HepG2 (cell line): Measurements from ENCODE around the gene PML. TPM values are rescaled to one million over a fixed set of nuclear protein-coding genes. Genes with fewer than 3 reads are reported as not detected.

Experiments
- ATAC-seq: fragments of 200-7000 bp; cut with Tn5 transposase; 3 replicates; pipeline ENCODE4 v1.9.1; 2020; ENCODE audit warnings: mild to moderate bottlenecking, moderate library complexity
- BruUV-seq: library from RNA; stranded (reverse); fragments of 400-500 nt; replicated peaks from 2 replicates; lab custom pipeline; 2021; lab: Mats Ljungman, UMichigan
- CTCF ChIA-PET: fragments of 300-600 bp; formaldehyde crosslinking; extraction: SDS; loops from one replicate; lab custom pipeline; 2021; ENCODE audit warnings: low total read pairs, inconsistent platforms, low intra/inter-chr PET ratio; lab: Yijun Ruan, JAX
- POLR2A ChIA-PET: fragments of 350-600 bp; sonication (Branson Sonifier 250); formaldehyde crosslinking; loops from one replicate; lab custom pipeline; 2020; ENCODE audit warnings: antibody characterized with exemption, inconsistent platforms; lab: Yijun Ruan, JAX
- DNase-seq: peaks from one replicate; pipeline ENCODE4 v3.0.0-alpha.2; 2015; ENCODE audit warnings: low spot score
- FAIRE-seq: peaks from 3 replicates; lab custom pipeline; 2011; peaks lifted over from hg19 to GRCh38; lab: Jason Lieb, UNC
- H2AFZ ChIP-seq: one replicate; pipeline ENCODE4 v1.6.1; 2011; ENCODE audit warnings: low read length, inconsistent platforms
- H3K27ac ChIP-seq: fragments of 300-600 bp; 3 replicates; pipeline ENCODE4 v1.8.0; 2011; ENCODE audit warnings: mixed run types, mild to moderate bottlenecking, mixed read lengths, low read length, inconsistent platforms; ENCODE audit not compliant: insufficient read depth; ENCODE audit errors: extremely low read length
- H3K27me3 ChIP-seq, 2 experiments: fragments of 200-600 bp in 1 of 2; 2 replicates in 1 of 2; 3 replicates in 1 of 2; pipeline versions ENCODE4 v1.6.0 to v1.8.0; 2011; ENCODE audit warnings: low read length in 2 of 2, mild to moderate bottlenecking in 2 of 2, moderate library complexity in 2 of 2, inconsistent platforms in 1 of 2; ENCODE audit not compliant: insufficient read depth in 2 of 2, control insufficient read depth in 1 of 2
- H3K36me3 ChIP-seq, 2 experiments: fragments of 200-600 bp in 1 of 2; replicated peaks in 1 of 2; 2 replicates in 1 of 2; 3 replicates in 1 of 2; pipeline versions ENCODE4 v1.5.1 to v1.8.0; 2011; ENCODE audit warnings: low read length in 2 of 2, inconsistent platforms in 1 of 2; ENCODE audit not compliant: insufficient read depth in 2 of 2, control insufficient read depth in 1 of 2
- H3K4me1 ChIP-seq: 2 replicates; pipeline ENCODE4 v1.5.1; 2012; ENCODE audit warnings: low read length, inconsistent platforms; ENCODE audit not compliant: insufficient read depth
- H3K4me2 ChIP-seq: 2 replicates; pipeline ENCODE4 v1.6.0; 2011; ENCODE audit warnings: low read depth, low read length, inconsistent platforms
- H3K4me3 ChIP-seq, 3 experiments: fragments of 200-600 bp in 1 of 3; sonication (generic), shearing (Covaris generic) in 1 of 3; replicated peaks in 1 of 3; 2 replicates each; pipeline ENCODE4 v1.5.1; 2011 to 2016; ENCODE audit warnings: low read length in 3 of 3, inconsistent platforms in 2 of 3, low read depth in 2 of 3, mild to moderate bottlenecking in 2 of 3, control low read depth in 1 of 3, mixed read lengths in 1 of 3; ENCODE audit not compliant: insufficient read depth in 1 of 3
- H3K79me2 ChIP-seq: one replicate; pipeline ENCODE4 v1.6.1; 2011; ENCODE audit warnings: low read length, inconsistent platforms; ENCODE audit not compliant: insufficient read depth
- H3K9ac ChIP-seq: 2 replicates; pipeline ENCODE4 v1.6.0; 2011; ENCODE audit warnings: mild to moderate bottlenecking, low read depth, low read length, inconsistent platforms; ENCODE audit not compliant: insufficient read depth
- H3K9me3 ChIP-seq: 2 replicates; pipeline ENCODE4 v1.5.1; 2012; ENCODE audit warnings: mild to moderate bottlenecking, low read length
- H4K20me1 ChIP-seq: 2 replicates; pipeline ENCODE4 v1.6.0; 2011; ENCODE audit warnings: inconsistent platforms, mild to moderate bottlenecking, low read length, moderate library complexity; ENCODE audit not compliant: insufficient read depth
- ASH2L ChIP-seq: fragments of 300-600, 200-600 bp; sonication (generic); IDR thresholded peaks from 2 replicates; pipeline ENCODE4 v1.7.0; 2017; ENCODE audit warnings: low read depth, mild to moderate bottlenecking, moderate library complexity, mixed read lengths, low read length; ENCODE audit not compliant: insufficient read length
- CEBPB ChIP-seq: IDR thresholded peaks from 2 replicates; pipeline ENCODE4 v1.6.1; 2011; ENCODE audit warnings: low read depth, low read length, improper control_type of control experiment, borderline replicate concordance
- ELF1 ChIP-seq: sonication (generic); formaldehyde crosslinking; IDR thresholded peaks from 2 replicates; pipeline ENCODE4 v1.4.0; 2020; ENCODE audit warnings: missing genetic modification reagents
- HMGXB3 ChIP-seq: sonication (generic); formaldehyde crosslinking; IDR thresholded peaks from 2 replicates; pipeline ENCODE4 v1.4.0; 2020; ENCODE audit warnings: missing genetic modification reagents, borderline replicate concordance
- HNF1B ChIP-seq: sonication (generic); formaldehyde crosslinking; IDR thresholded peaks from 2 replicates; pipeline ENCODE4 v1.5.1; 2020; ENCODE audit warnings: mild to moderate bottlenecking, moderate library complexity, missing genetic modification reagents
- SMAD1 ChIP-seq: sonication (generic); formaldehyde crosslinking; IDR thresholded peaks from 2 replicates; pipeline ENCODE4 v1.4.0; 2020; ENCODE audit warnings: missing genetic modification reagents, low read depth, mild to moderate bottlenecking, borderline replicate concordance
- TAF15 ChIP-seq: fragments of 200-400 bp; formaldehyde crosslinking; IDR thresholded peaks from one replicate; pipeline ENCODE4 v1.6.1; 2018; ENCODE audit warnings: mild to moderate bottlenecking, low read depth, low read length; ENCODE audit not compliant: poor library complexity, severe bottlenecking
- ZMYM4 ChIP-seq: sonication (generic); formaldehyde crosslinking; IDR thresholded peaks from 2 replicates; pipeline ENCODE4 v1.8.1; 2023; ENCODE audit warnings: mild to moderate bottlenecking, missing genetic modification reagents
- ZNF205 ChIP-seq: IDR thresholded peaks from 2 replicates; pipeline ENCODE4 v1.6.1; 2018; ENCODE audit warnings: missing biosample characterization, missing genetic modification reagents
- ZNF253 ChIP-seq: sonication (generic); formaldehyde crosslinking; IDR thresholded peaks from 2 replicates; pipeline ENCODE4 v1.8.0; 2022; ENCODE audit warnings: mild to moderate bottlenecking, missing genetic modification reagents, borderline replicate concordance
- ZNF333 ChIP-seq: sonication (generic); formaldehyde crosslinking; IDR thresholded peaks from 2 replicates; pipeline ENCODE4 v1.4.0; 2020; ENCODE audit warnings: mild to moderate bottlenecking, missing genetic modification reagents, borderline replicate concordance
- ZNF441 ChIP-seq: sonication (generic); formaldehyde crosslinking; IDR thresholded peaks from 2 replicates; pipeline ENCODE4 v1.7.0; 2021; ENCODE audit warnings: missing genetic modification reagents, borderline replicate concordance
- ZNF703 ChIP-seq: sonication (generic); formaldehyde crosslinking; IDR thresholded peaks from 2 replicates; pipeline ENCODE4 v1.5.1; 2020; ENCODE audit warnings: missing genetic modification reagents, mild to moderate bottlenecking, moderate library complexity, borderline replicate concordance
- ZNF704 ChIP-seq: sonication (generic); formaldehyde crosslinking; IDR thresholded peaks from 2 replicates; pipeline ENCODE4 v1.8.1; 2023; ENCODE audit warnings: mild to moderate bottlenecking, inconsistent platforms, moderate library complexity, missing genetic modification reagents, borderline replicate concordance
- ZNF737 ChIP-seq: sonication (generic); formaldehyde crosslinking; IDR thresholded peaks from 2 replicates; pipeline ENCODE4 v1.5.0; 2020; ENCODE audit warnings: missing genetic modification reagents, mild to moderate bottlenecking, borderline replicate concordance
- ZNF768 ChIP-seq: sonication (generic); formaldehyde crosslinking; IDR thresholded peaks from 2 replicates; pipeline ENCODE4 v1.4.0; 2020; ENCODE audit warnings: missing genetic modification reagents
- ZSCAN20 ChIP-seq: sonication (generic); formaldehyde crosslinking; IDR thresholded peaks from 2 replicates; pipeline ENCODE4 v1.4.0; 2020; ENCODE audit warnings: missing genetic modification reagents, mild to moderate bottlenecking, borderline replicate concordance
- WGBS: methylation state at CpG from one replicate; pipeline ENCODE4 v1.1.6; 2017; ENCODE audit warnings: low lambda C conversion rate; 5-methylcytosine and 5-hydroxymethylcytosine counted together
- in situ Hi-C: cut with HindIII; loops from 2 replicates; pipeline ENCODE4 v1.10.0; 2017; ENCODE audit warnings: low pct_unique_long_range_greater_than_20kb; ENCODE audit not compliant: extremely low pct_ligation_motif_present
- intact Hi-C: fragments of 100-400 bp; cut with micrococcal nuclease; formaldehyde crosslinking; loops from one replicate; pipeline ENCODE4 v1.10.0; 2022; ENCODE audit not compliant: unreplicated experiment
- polyA plus RNA-seq, 8 experiments: library from polyadenylated mRNA; depleted of rRNA in 3 of 8; stranded (reverse) in 7 of 8; unstranded in 1 of 8; fragments of >200 nt; fragmentation: Illumina TruSeq in 4 of 8; extraction: Trizol in 4 of 8; gene quantifications; 2 replicates each; pipeline versions ENCODE4 v1.2.1 to v1.2.3, GENCODE V29; 2011 to 2016; ENCODE audit warnings: low read depth in 4 of 8, missing spikeins in 1 of 8, mixed read lengths in 1 of 8; ENCODE audit not compliant: insufficient read depth in 1 of 8
- total RNA-seq, 5 experiments: library from RNA; depleted of rRNA; stranded (reverse); fragments of >200 nt; fragmentation: Illumina TruSeq; extraction: Trizol; gene quantifications; 2 replicates each; pipeline ENCODE4 v1.2.3, GENCODE V29; 2016; ENCODE audit warnings: low read depth in 1 of 5

The PML gene
- total and polyA plus RNA-seq, 2 of the 13 experiments (the other 11 are each of a cell fraction or from before 2014, with no cell fraction given), result 2.9 to 3.9 TPM

- POLR2A ChIA-PET, result no interaction called here
- WGBS, result 25% methylated on average over 6 of the region's 6 CpGs
Measured at GRCh38 chr15:73959801-73960200, 34.7 kb upstream of the PML start.

More at GRCh38 chr15:73959801-73960200, 34.7 kb upstream of the PML start:
- H3K4me3 ChIP-seq, result no peak overlapping the region
- no peaks in the 10 kb centered on the region for H4K20me1 ChIP-seq
- BruUV-seq, result no TSS peak
- no peaks in the 10 kb centered on the region for H3K36me3 ChIP-seq
- intact Hi-C loops (no loop called here), in situ Hi-C loops (no loop called here)
- CTCF ChIA-PET, result no interaction called here
- H2AFZ ChIP-seq, result no peak overlapping the region
- H3K79me2 ChIP-seq, result no peaks in the 10 kb centered on the region
- H3K4me1 ChIP-seq, result peaks cover under 1% of the 10 kb centered on the region; the same call in 1 of the 2 replicates
- H3K4me2 ChIP-seq, result no peak overlapping the region
- H3K9me3 ChIP-seq, result no peaks in the 10 kb centered on the region
- DNase-seq (no peak), ATAC-seq (no peak), FAIRE-seq (no peak)
- TF ChIP-seq TAF15 (no peak), ZNF333 (CRISPR knock-in tag) (no peak), ZSCAN20 (CRISPR knock-in tag) (no peak), ZNF205 (CRISPR knock-in tag) (no peak), SMAD1 (CRISPR knock-in tag) (no peak), ZNF768 (CRISPR knock-in tag) (no peak), ZNF703 (CRISPR knock-in tag) (no peak), ASH2L (no peak), ZNF253 (CRISPR knock-in tag) (no peak), CEBPB (no peak), ELF1 (CRISPR knock-in tag) (no peak), ZMYM4 (CRISPR knock-in tag) (no peak), ZNF704 (CRISPR knock-in tag) (no peak), HMGXB3 (CRISPR knock-in tag) (no peak), HNF1B (CRISPR knock-in tag) (no peak), ZNF737 (CRISPR knock-in tag) (no peak), ZNF441 (CRISPR knock-in tag) (no peak)
- no peak overlapping the region for H3K9ac ChIP-seq
- H3K27me3 ChIP-seq, result peaks cover 0 to 13% of the 10 kb centered on the region in 2 experiments; a peak in 4 of 5 replicates
- no peak overlapping the region for H3K27ac ChIP-seq
